Left lung (tissue), 10 donors: Measurements from ENCODE around the gene ZMYND8. TPM values are rescaled to one million over a fixed set of nuclear protein-coding genes. Genes with fewer than 3 reads are reported as not detected.
"Not testable (repeated sequence)": the region's sequence is repeated elsewhere in the genome, so short reads cannot be mapped to it uniquely, and the experiment has no call there.

ENCODE experiments used
- ATAC-seq: fragments of 200-7000 bp; cut with Tn5 transposase; one replicate; pipeline ENCODE4 v1.9.1; 2020; ENCODE audit warnings: moderate library complexity
- DNase-seq, 4 donors: peaks; one replicate each; pipeline ENCODE4 v3.0.0-alpha.2; 2013 to 2020
- H3K27ac ChIP-seq, 2 donors: fragments of 200-600 bp; sonication (generic) in 1 of 2; one replicate each; pipeline versions ENCODE4 v1.5.0 to v1.8.0; 2020 to 2021
- H3K27me3 ChIP-seq, 2 donors: fragments of 200-600 bp; sonication (generic) in 1 of 2; one replicate each; pipeline versions ENCODE4 v1.5.0 to v1.8.0; 2020 to 2021
- H3K36me3 ChIP-seq, 2 donors: fragments of 200-600 bp; sonication (generic) in 1 of 2; one replicate each; pipeline versions ENCODE4 v1.5.0 to v1.8.0; 2020 to 2021
- H3K4me1 ChIP-seq, 2 donors: fragments of 200-600 bp; one replicate each; pipeline ENCODE4 v1.8.0; 2021
- H3K4me3 ChIP-seq, 2 donors: fragments of 200-600 bp; sonication (generic) in 1 of 2; one replicate each; pipeline versions ENCODE4 v1.5.0 to v1.8.0; 2020 to 2021; ENCODE audit warnings: mild to moderate bottlenecking in 1 of 2
- H3K9me3 ChIP-seq, 2 donors: fragments of 200-600 bp; sonication (generic) in 1 of 2; one replicate each; pipeline versions ENCODE4 v1.5.0 to v1.8.0; 2020 to 2021
- intact Hi-C, 2 donors: fragments of 100-400 bp; cut with DNase I; formaldehyde crosslinking; loops; one replicate each; pipeline versions ENCODE4 v1.11.2 to v1.14.2; 2022
- polyA plus RNA-seq, 6 donors: library from polyadenylated mRNA; unstranded; fragments of 120-200 nt; gene quantifications; one replicate each; pipeline ENCODE4 v1.2.1, GENCODE V29; 2013; ENCODE audit not compliant: insufficient read length in 6 of 6
- total RNA-seq, 2 donors: library from RNA; stranded (reverse); fragmentation: NEBNext Ultra II Directional; extraction: Animal tissue kit (Norgen Biotek cat#: 25700); gene quantifications; one replicate each; pipeline ENCODE4 v1.2.1, GENCODE V29; 2021
- TF ChIP-seq, protein P1 (sequence below), 2 donors: fragments of 200-600 bp; sonication (generic) in 1 of 2; IDR thresholded peaks; one replicate each; pipeline versions ENCODE4 v1.5.0 to v1.8.0; 2021; ENCODE audit warnings: antibody characterized with exemption in 2 of 2
- donor health status: DM: no; HTN: yes; CAD: no.
- donor health status: DM: no; HTN: no; CAD: no.

The ZMYND8 gene
- total and polyA plus RNA-seq, 8 donors: 38.9 to 50.8 (median 42.4) TPM

DNA sequence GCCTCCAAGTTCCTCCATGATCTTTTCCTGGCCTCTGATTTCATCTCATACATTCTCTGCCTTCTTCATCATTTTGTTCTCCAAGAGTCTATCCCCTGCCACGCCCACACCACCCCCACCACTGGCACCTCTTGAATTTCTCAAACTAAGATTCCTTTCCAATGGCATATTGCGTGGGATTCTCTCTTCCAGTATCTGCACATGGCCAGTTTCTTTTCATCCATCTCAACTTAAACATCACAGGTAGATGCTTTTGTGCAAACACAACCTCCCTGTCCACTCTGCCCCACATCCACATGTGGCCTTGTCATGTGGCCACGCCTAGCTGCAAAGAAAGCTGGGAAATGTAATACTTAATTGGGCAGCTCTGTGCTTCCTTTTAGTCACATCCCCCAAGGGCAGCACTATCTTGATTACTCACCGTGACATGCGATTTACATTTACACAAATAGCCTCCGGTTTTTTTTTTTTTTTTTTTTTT is 33.4 kb upstream of the ZMYND8 start:
- ATAC-seq: no peak
- TF ChIP-seq, protein P1, sequence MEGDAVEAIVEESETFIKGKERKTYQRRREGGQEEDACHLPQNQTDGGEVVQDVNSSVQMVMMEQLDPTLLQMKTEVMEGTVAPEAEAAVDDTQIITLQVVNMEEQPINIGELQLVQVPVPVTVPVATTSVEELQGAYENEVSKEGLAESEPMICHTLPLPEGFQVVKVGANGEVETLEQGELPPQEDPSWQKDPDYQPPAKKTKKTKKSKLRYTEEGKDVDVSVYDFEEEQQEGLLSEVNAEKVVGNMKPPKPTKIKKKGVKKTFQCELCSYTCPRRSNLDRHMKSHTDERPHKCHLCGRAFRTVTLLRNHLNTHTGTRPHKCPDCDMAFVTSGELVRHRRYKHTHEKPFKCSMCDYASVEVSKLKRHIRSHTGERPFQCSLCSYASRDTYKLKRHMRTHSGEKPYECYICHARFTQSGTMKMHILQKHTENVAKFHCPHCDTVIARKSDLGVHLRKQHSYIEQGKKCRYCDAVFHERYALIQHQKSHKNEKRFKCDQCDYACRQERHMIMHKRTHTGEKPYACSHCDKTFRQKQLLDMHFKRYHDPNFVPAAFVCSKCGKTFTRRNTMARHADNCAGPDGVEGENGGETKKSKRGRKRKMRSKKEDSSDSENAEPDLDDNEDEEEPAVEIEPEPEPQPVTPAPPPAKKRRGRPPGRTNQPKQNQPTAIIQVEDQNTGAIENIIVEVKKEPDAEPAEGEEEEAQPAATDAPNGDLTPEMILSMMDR (IDR thresholded peaks at IDR 0.05): no peak
- intact Hi-C loops: loop anchor here in 1 of 2 donors (10.0 kb wide), 1 partner anchor 115 kb away; no protein-coding TSS in a partner anchor
- Histone ChIP-seq H3K36me3 (no peaks in the 10 kb centered on the region), H3K27me3 (no peaks in the 10 kb centered on the region), H3K27ac (no peak overlapping the region), H3K9me3 (no peaks in the 10 kb centered on the region), H3K4me3 (no peak overlapping the region), H3K4me1 (peaks cover 0 to 6% of the 10 kb centered on the region in 2 donors)
- no peak for DNase-seq

DNA sequence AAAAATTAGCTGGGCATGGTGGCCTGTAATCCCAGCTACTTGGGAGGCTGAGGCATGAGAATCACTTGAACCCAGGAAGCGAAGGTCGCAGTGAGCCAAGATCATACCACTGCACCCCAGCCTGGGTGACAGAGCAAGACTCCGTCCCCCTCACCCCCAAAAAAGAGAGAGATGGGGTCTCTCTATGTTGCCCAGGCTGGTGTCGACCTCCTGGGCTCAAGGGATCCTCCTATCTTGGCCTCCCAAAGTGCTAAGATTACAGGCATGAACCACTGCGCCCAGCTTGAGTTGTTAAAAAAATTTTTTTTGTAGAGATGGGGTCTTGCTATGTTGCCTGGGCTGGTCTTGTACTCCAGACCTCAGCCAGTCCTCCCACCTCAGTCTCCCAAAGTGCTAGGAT is 29.5 kb upstream of the ZMYND8 start:
- H3K27ac ChIP-seq, H3K36me3 ChIP-seq, ATAC-seq, H3K9me3 ChIP-seq, H3K27me3 ChIP-seq, H3K4me3 ChIP-seq: not testable (repeated sequence)
- peaks cover 3 to 19% of the 10 kb centered on the region in 2 donors for H3K4me1 ChIP-seq
- DNase-seq: peak in 1 of 4 donors; percentile 5
- intact Hi-C loops: loop anchor here in 1 of 2 donors (10.0 kb wide), 1 partner anchor 111 kb away; no protein-coding TSS in a partner anchor

DNA sequence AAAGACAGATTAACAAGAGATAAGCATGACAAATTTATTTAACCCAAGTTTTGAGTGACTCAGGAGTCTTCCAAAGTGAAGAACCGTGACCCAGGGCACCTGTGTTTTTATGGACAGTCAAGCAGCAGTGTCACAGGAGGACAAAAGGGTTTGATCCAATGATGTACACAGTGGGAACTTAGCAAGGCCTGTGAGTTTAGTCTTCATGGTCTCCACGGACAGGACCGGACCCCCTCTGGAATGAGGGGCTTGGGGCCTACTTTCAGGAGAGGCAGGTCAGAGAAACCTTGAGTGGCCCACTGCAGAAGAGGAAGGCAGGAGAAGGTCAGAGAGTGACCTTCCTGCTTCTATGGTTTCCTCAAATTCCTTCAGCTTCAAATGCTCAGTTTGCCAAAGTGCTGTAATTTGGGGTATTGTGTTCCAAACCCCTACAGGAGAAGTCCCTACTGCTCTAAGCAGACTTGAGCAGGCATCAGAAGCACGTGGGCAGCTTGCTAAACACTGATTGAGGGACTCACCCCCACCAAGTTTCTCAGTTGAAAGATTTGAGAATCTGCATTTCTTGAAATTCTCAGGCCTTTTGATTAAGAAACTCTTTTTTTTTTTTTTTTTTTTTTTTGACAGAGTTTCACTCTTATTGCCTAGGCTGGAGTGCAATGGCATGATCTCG is 26.4 kb upstream of the ZMYND8 start:
- H3K4me1 ChIP-seq: peaks cover 6 to 19% of the 10 kb centered on the region in 2 donors
- no peaks in the 10 kb centered on the region for H3K9me3 ChIP-seq
- DNase-seq (peak in 1 of 4 donors; percentile 29), ATAC-seq (no peak)
- no peaks in the 10 kb centered on the region for H3K36me3 ChIP-seq
- no peak overlapping the region for H3K4me3 ChIP-seq
- TF ChIP-seq, protein P1 (IDR thresholded peaks at IDR 0.05): no peak
- H3K27me3 ChIP-seq: no peaks in the 10 kb centered on the region
- intact Hi-C loops: loop anchor here (5.0 to 10.0 kb wide), 2 partner anchors 108 to 111 kb away; no protein-coding TSS in a partner anchor
- H3K27ac ChIP-seq: no peak overlapping the region

DNA sequence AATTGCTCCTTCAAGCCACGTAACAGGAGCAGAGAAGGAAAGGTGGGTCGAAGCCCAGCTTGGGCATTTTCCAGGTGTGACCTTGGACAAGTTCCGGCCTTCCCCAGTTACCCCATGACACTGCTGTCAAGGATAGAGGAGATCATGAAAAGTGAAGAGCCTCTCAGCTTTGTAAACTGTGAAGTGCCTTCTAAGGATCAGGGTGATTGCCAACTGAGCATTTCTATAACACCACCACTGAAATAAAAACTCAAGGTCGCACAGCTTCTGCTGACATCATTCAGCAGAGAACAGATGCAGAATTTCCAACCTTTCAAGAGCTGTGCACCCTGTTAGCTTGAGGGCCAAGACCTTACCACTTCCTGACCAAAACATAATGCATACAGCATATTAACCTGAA is 24.0 kb upstream of the ZMYND8 start:
- no peak for DNase-seq
- no peaks in the 10 kb centered on the region for H3K27me3 ChIP-seq
- no peaks in the 10 kb centered on the region for H3K9me3 ChIP-seq
- peaks cover 6 to 19% of the 10 kb centered on the region in 2 donors for H3K4me1 ChIP-seq
- peak; percentile 6 for ATAC-seq
- H3K4me3 ChIP-seq: no peak overlapping the region
- TF ChIP-seq, protein P1 (IDR thresholded peaks at IDR 0.05): no peak
- intact Hi-C loops: loop anchor here (5.0 to 10.0 kb wide), 2 partner anchors 106 to 108 kb away; no protein-coding TSS in a partner anchor
- H3K27ac ChIP-seq: no peak overlapping the region
- H3K36me3 ChIP-seq: no peaks in the 10 kb centered on the region

DNA sequence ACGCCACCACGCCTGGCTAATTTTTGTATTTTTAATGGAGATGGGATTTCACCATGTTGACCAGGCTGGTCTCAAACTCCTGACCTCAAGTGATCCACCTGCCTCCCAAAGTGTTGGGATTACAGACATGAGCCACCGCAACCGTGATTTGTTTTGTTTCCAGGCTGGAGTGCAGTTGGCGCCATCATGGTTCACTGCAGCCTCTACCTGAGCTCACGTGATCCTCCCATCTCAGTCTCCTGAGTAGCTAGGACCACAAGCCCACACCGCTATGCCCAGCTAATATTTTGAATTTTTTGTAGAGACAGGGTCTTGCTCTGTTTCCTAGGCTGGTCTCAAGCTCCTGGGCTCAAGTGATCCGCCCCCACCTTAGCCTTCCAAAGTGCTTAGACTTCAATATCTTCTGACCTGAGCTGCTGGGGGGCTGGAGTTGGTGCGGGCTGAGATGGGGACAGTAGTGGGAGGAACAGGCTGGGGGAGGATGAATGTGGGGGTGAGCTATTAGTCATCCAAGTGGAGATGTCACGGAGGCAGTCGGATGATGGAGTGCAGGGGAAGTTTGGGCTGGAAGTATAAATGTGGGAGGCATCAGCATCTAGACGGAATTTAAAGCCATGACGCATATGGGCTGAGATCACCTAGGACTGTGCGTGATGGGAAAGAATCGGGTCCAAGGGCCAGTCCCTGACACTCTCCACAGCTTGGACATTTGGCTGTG is 23.1 kb upstream of the ZMYND8 start:
- intact Hi-C loops: loop anchor here (5.0 to 10.0 kb wide), 3 partner anchors 65 to 107 kb away; no protein-coding TSS in a partner anchor
- peaks cover 6 to 19% of the 10 kb centered on the region in 2 donors for H3K4me1 ChIP-seq
- no peak overlapping the region for H3K4me3 ChIP-seq
- no peak overlapping the region for H3K27ac ChIP-seq
- ATAC-seq (no peak), DNase-seq (no peak)
- H3K27me3 ChIP-seq: no peaks in the 10 kb centered on the region
- no peaks in the 10 kb centered on the region for H3K9me3 ChIP-seq
- H3K36me3 ChIP-seq: no peaks in the 10 kb centered on the region
- TF ChIP-seq, protein P1 (IDR thresholded peaks at IDR 0.05): no peak
